NCI-H460 (cell line): ENCODE data around the gene RPL10L. TPM values are rescaled to one million over a fixed set of nuclear protein-coding genes. Genes with fewer than 3 reads are reported as not detected.

Experiments
- DNase-seq: peaks from one replicate; pipeline ENCODE4 v3.0.0-alpha.2; 2016; ENCODE audit warnings: low read depth; ENCODE audit errors: extremely low read depth
- polyA plus RNA-seq: library from polyadenylated mRNA; depleted of rRNA; stranded (reverse); fragments of >200 nt; gene quantifications from 2 replicates; pipeline ENCODE4 v1.2.3, GENCODE V29; 2014; cell fraction: nucleus; rRNA removed
- total RNA-seq: library from RNA; depleted of rRNA; stranded (reverse); fragments of >200 nt; shearing (Covaris generic); gene quantifications from 2 replicates; pipeline ENCODE4 v1.2.3, GENCODE V29; 2014; rRNA removed

Gene RPL10L
- total RNA-seq, result not detected in 2 replicates
- polyA plus RNA-seq, result not detected in 2 replicates

- no peak for DNase-seq
These were observed at the start of gene RPL10L for GRCh38 chr14:46651526-46652144. RPL10L (minus strand) TSS chr14:46651781; CDS start chr14:46651736, 45 bp downstream.

DNA sequence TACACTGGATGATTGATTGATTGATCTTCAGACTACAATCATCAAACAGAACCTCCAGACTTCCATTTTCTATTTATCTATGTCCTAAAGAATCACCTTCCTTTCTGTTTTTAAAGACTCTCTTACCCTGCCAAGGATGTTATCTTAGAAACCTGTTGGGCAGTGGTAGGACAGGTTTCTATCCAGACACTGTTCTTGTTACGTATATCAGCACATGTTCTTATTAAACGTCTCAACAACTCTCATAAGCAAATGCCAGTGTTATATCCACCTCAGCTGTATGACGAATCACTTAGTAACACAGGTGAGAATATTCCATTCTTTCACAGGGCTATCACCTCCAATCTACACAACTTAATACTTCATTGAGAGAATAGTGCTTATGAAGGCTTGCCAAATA is 40.2 kb upstream of the RPL10L start:
- no peak for DNase-seq

GRCh38 chr14:46686652-46687051 is 35.1 kb upstream of the RPL10L start:
- no peak for DNase-seq

DNA sequence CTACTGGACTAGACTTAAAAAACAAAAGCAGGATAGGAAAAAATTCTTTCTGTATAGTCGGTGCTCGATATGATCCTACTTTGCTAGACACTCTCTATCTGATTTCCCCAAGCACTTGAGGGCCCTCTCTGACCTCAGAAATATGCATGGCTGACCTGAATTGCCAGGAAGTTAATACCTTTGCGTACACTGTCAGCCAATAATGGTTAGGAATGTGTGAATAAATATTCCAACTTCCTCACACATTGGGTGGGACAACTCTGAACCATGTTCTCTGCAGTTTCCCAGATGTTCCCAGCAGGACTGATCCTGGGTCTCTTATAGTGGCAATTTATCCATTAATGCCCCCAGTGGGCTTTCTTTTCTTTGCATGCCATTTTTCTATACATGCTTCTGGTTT is 20.5 kb upstream of the RPL10L start:
- no peak for DNase-seq

GRCh38 chr14:46663382-46663781 is 11.8 kb upstream of the RPL10L start:
- no peak for DNase-seq

DNA sequence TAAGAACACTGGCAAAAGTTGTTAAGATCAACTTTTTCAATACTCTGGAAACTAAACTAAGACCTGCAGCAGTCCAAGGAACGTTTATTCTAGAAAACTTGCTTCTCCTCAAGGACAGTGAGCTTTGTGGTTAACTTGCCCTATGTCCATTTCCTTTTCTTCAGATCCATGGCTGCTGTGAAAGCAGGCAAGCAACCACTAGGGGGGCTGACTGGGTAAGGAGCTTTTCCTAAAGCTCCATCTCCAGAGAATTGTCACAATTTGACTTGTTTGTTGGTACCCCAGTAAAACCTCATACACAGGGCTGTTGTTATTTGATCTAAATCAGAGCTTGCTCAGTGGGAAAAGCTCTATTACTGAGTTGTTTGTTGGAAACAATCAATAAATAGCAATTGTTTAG is 10.1 kb upstream of the RPL10L start:
- DNase-seq, result no peak

DNA sequence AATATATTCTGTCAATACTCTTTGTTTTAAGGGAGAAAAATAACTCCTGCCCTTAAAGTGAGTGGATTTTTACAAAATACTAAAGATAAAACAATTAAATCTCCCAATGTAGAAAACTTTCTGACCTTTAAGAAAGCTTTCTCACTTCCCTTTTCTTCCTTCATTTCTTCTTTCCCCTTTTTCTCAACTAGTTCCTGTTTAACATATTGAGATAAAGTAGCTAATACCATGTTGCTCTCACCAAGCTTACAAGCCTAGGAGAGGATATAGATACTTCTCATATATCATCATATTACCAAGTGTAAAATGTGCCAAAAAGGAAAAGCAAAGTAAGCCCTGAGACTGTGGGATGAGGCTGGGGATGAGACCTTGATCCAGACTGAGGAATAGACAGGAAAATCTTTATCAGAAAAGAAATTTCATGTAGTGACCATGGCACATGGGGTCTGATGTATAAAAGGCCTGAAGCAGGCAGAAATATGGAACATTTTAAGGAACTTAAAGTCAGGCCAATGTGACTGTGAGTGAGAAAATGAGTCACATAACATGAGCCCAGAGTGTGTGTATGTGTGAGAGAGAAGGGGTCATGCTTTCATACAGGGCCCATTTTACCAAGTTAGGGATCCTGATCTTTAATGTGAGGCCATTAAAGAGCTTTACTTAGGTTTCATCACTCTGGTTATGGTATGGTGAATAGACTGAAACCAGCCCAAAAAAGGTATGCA is 1.6 kb upstream of the RPL10L start:
- no peak for DNase-seq

GRCh38 chr14:46646796-46647195 is 4.8 kb downstream of the RPL10L start:
- DNase-seq, result no peak

DNA sequence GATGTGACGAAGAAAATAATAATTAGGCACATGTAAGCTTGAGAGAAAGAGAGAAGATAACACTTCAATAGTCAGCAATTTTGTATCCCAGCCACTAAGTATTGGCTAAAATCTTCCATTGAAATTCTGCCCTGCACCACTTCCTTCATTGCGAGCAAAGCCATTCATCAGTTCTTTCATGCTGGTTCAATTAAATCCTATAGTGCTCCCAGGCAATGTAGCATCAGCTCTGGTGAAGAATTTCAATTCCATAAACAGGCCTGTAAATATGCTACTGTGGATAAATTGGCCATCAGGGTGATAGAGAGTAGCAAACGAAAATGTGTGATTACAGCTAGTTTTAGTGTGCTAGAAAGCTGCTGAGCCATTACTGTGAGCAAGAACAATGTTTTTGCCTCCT is 24.7 kb downstream of the RPL10L start:
- no peak for DNase-seq
